A549 (cell line): ENCODE results near the gene LMX1B. TPM values are rescaled to one million over a fixed set of nuclear protein-coding genes. Genes with fewer than 3 reads are reported as not detected.

Source experiments
- ATAC-seq, 2 experiments: fragments of 200-7000 bp in 1 of 2; fragments of >200 bp in 1 of 2; cut with Nextera tagmentation in 1 of 2; cut with Tn5 transposase in 1 of 2; 3 replicates each; pipeline versions ENCODE4 v1.8.0 to v1.9.1; 2018 to 2020; ENCODE audit warnings: mild to moderate bottlenecking in 1 of 2, moderate library complexity in 1 of 2
- CTCF ChIA-PET: fragments of 300-600 bp; sonication (Branson Sonifier 250); formaldehyde crosslinking; extraction: SDS; loops from one replicate; lab custom pipeline; 2021; ENCODE audit warnings: antibody characterized with exemption, inconsistent platforms; lab: Yijun Ruan, JAX
- POLR2A ChIA-PET: fragments of 350-600 bp; formaldehyde crosslinking; extraction: SDS; loops from one replicate; lab custom pipeline; 2021; ENCODE audit warnings: antibody characterized with exemption, inconsistent platforms; lab: Yijun Ruan, JAX
- DNase-seq, 2 experiments: peaks; one replicate each; pipeline versions ENCODE4 v3.0.0 to v3.0.0-alpha.2; 2011 to 2016; ENCODE audit warnings: low read depth in 1 of 2, low spot score in 1 of 2
- FAIRE-seq: peaks from 2 replicates; lab custom pipeline; 2011; peaks lifted over from hg19 to GRCh38; lab: Jason Lieb, UNC
- H3K27ac ChIP-seq, 2 experiments: fragments of >200 bp; sonication (Bioruptor Twin); formaldehyde crosslinking; 3 replicates each; pipeline ENCODE4 v1.5.1; 2016 to 2017
- H3K4me1 ChIP-seq: fragments of >200 bp; sonication (Bioruptor Twin); formaldehyde crosslinking; 3 replicates; pipeline ENCODE4 v1.6.1; 2016
- H3K4me2 ChIP-seq: fragments of >200 bp; sonication (Bioruptor Twin); formaldehyde crosslinking; 3 replicates; pipeline ENCODE4 v1.6.1; 2016
- H3K4me3 ChIP-seq: fragments of >200 bp; sonication (Bioruptor Twin); formaldehyde crosslinking; 3 replicates; pipeline ENCODE4 v1.5.1; 2016
- H3K9me3 ChIP-seq: fragments of >200 bp; sonication (Bioruptor Twin); formaldehyde crosslinking; 3 replicates; pipeline ENCODE4 v1.6.1; 2016
- EHF ChIP-seq: fragments of 250-450 bp; sonication (Bioruptor Pico); IDR thresholded peaks from 2 replicates; pipeline ENCODE4 v1.5.0; 2020; ENCODE audit warnings: mild to moderate bottlenecking
- EP300 ChIP-seq, 2 experiments: fragments of >200 bp; sonication (Bioruptor Twin); formaldehyde crosslinking; IDR thresholded peaks; 2 replicates in 1 of 2; 3 replicates in 1 of 2; pipeline ENCODE4 v1.6.1; 2016 to 2017
- HDAC2 ChIP-seq: fragments of 200-600 bp; sonication (generic); IDR thresholded peaks from 2 replicates; pipeline ENCODE4 v1.6.1; 2016
- HES2 ChIP-seq: fragments of >200 bp; sonication (Bioruptor Twin); formaldehyde crosslinking; IDR thresholded peaks from 2 replicates; pipeline ENCODE4 v1.6.1; 2016
- HEYL ChIP-seq: fragments of 250-450 bp; sonication (Bioruptor Pico); IDR thresholded peaks from 2 replicates; pipeline ENCODE4 v1.8.0; 2021; ENCODE audit warnings: mild to moderate bottlenecking, moderate library complexity
- JUNB ChIP-seq: fragments of >200 bp; sonication (Bioruptor Twin); formaldehyde crosslinking; IDR thresholded peaks from 2 replicates; pipeline ENCODE4 v1.6.1; 2016
- MAZ ChIP-seq: fragments of 150-350 bp; IDR thresholded peaks from 2 replicates; pipeline ENCODE4 v1.6.1; 2014; ENCODE audit warnings: antibody characterized with exemption, low read depth, low read length, borderline replicate concordance
- MYC ChIP-seq: IDR thresholded peaks from 2 replicates; pipeline ENCODE4 v1.6.1; 2012; ENCODE audit warnings: mild to moderate bottlenecking, inconsistent platforms, low read length, improper control_type of control experiment, borderline replicate concordance
- NFE2L2 ChIP-seq: fragments of 150-350 bp; conservative IDR thresholded peaks from 2 replicates; pipeline ENCODE4 v1.6.1; 2014; ENCODE audit warnings: low read length
- NPAS2 ChIP-seq: fragments of 250-450 bp; sonication (Bioruptor Pico); IDR thresholded peaks from 2 replicates; pipeline ENCODE4 v1.8.0; 2022; ENCODE audit warnings: mild to moderate bottlenecking, moderate library complexity, borderline replicate concordance
- PBX3 ChIP-seq: IDR thresholded peaks from 2 replicates; pipeline ENCODE4 v1.6.1; 2012
- PHF8 ChIP-seq: fragments of 200-600 bp; sonication (generic); IDR thresholded peaks from 2 replicates; pipeline ENCODE4 v1.6.1; 2016; ENCODE audit warnings: low read depth, mild to moderate bottlenecking, antibody characterized with exemption, moderate library complexity, borderline replicate concordance
- RAD21 ChIP-seq, 2 experiments: fragments of >200 bp in 1 of 2; sonication (Bioruptor Twin) in 1 of 2; formaldehyde crosslinking in 1 of 2; IDR thresholded peaks in 1 of 2; conservative IDR thresholded peaks in 1 of 2; 2 replicates in 1 of 2; 3 replicates in 1 of 2; pipeline ENCODE4 v1.6.1; 2012 to 2018; ENCODE audit warnings: inconsistent platforms in 1 of 2
- RNF2 ChIP-seq: fragments of 200-600 bp; sonication (generic); IDR thresholded peaks from 2 replicates; pipeline ENCODE4 v1.6.1; 2016; ENCODE audit warnings: low read depth, mild to moderate bottlenecking, antibody characterized with exemption, moderate library complexity, borderline replicate concordance
- SMC3 ChIP-seq: fragments of >200 bp; sonication (Bioruptor Twin); formaldehyde crosslinking; IDR thresholded peaks from 3 replicates; pipeline ENCODE4 v1.6.1; 2018; ENCODE audit warnings: inconsistent platforms
- SREBF2 ChIP-seq: fragments of 450-650 bp; IDR thresholded peaks from 2 replicates; pipeline ENCODE4 v1.6.1; 2014; ENCODE audit warnings: mild to moderate bottlenecking, moderate library complexity
- WGBS: methylation state at CpG from one replicate; pipeline ENCODE4 v1.1.6; 2017; ENCODE audit errors: missing lambda C conversion rate; 5-methylcytosine and 5-hydroxymethylcytosine counted together
- polyA plus RNA-seq, 4 experiments: library from polyadenylated mRNA; depleted of rRNA in 3 of 4; stranded (reverse); fragments of >200 nt; fragmentation: RNase III in 1 of 4; extraction: RNeasy Plus Mini Kit Qiagen cat#74134 plus additional on column Dnase treatment in 1 of 4; gene quantifications; 2 replicates in 3 of 4; 3 replicates in 1 of 4; pipeline ENCODE4 v1.2.3, GENCODE V29; 2011 to 2017
- TF ChIP-seq, protein P1 (sequence below): fragments of >200 bp; sonication (Bioruptor Twin); formaldehyde crosslinking; IDR thresholded peaks from 3 replicates; pipeline ENCODE4 v1.5.1; 2016
- TF ChIP-seq, protein P2 (sequence below): IDR thresholded peaks from 2 replicates; pipeline ENCODE4 v1.6.1; 2012; ENCODE audit warnings: low read depth, borderline replicate concordance
- TF ChIP-seq, protein P3 (sequence below): fragments of 250-450 bp; sonication (Bioruptor Pico); IDR thresholded peaks from 2 replicates; pipeline ENCODE4 v1.5.0; 2021; ENCODE audit warnings: mild to moderate bottlenecking, moderate library complexity, borderline replicate concordance

LMX1B gene
- polyA plus RNA-seq, 2 of the 4 experiments (the other 2 are of a cell fraction): 0.41 to 0.56 TPM

DNA sequence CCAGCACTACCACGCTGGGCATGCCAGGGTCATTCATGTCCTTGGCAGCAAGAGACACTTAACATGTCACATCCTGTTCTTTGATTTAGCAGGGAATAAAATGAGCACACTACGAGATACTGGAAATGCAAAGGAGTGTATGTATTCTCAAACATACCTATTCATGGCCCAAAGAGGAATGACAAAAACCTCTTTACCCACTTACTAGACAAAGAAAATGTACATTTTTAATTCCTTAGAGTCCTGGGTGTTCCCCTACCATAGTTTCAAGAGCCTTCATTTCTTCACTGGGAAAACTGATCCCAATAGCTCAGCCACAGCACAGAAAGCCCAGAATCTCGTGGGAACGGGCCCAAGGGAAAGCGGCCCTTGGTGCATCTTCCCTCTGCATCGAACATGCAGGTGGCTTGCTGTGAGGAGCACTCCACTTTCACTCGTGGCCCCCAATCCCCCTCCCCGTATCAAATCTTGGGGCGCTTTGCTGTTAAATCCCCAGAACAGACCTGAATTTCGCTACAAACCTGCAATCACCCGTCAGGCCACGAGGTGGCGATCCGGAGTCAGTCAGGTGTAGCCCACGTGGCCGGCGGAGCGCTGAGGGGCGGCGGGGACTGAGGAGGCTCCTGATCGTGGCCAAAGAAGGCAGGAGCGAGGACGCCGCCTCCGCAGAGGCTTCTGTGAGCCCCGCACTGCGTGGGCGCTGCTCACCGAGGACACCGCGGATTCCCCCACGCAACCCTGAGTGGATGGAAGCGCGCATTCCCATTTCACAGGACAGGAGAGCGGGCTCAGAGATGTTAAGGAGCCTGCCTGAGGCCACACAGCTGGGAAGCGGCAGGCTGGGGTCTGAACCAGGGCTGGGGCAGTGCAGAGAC, 91.4 kb downstream of the LMX1B start (continued):
- TF ChIP-seq RAD21 (conservative IDR thresholded peaks at IDR 0.05 in 1 of 2, IDR thresholded peaks at IDR 0.05 in 1 of 2) (peak; percentile 60 to 64; a peak in 4 of 5 replicates), MYC (peak; percentile 72; the same call in 1 of the 2 replicates)

DNA sequence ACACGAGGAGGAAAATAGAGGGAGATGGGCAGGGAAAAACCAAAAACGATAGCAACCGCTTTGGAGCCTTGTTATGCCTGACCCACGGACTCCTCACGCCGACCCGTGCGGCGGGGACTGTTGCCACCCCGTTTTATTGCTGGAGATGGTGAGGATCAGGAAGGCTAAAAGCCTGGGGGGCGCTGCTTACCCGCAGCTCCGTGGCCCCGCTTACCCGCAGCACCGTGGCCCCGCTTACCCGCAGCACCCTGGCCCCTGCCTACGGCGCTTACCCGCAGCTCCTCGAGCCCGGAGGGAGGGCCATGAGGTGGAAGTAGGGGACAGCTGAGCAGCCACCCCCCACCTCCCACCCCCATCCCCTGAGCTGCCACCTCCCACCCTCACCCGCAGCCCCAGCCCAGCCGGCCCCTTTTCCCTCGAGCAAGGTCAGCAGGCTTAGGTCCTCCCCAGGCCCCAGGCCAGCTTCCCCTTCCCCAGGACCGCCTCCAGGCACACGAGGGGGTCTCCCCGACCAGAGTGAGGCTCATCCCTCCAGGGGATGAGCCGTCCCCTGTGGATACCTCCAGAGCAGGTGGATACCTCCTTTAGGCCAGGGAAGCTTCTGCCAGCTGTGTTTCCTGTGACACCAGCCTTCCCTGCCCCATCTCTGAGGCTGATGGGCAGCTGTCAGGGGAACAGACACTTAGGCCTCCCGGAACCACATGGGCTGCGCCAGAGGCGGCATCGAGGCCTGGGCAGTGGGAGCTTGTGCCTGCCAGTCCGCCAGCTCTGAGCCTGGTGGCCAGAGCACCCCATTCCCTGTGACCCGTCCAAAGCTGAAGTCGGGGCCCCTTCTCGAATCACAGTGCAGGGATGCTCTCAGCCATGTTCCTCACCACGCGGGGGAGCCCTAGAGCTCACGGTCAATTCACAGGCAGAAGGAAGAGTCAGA, 92.3 kb downstream of the LMX1B start:
- ATAC-seq (peak; percentile 66 to 83), DNase-seq (peak; percentile 63 to 79), FAIRE-seq (no peak)
- Histone ChIP-seq H3K9me3 (no peaks in the 10 kb centered on the region), H3K4me3 (peak overlapping the region; percentile 26; the same call in 2 of the 3 replicates), H3K4me1 (peaks cover 12% of the 10 kb centered on the region), H3K27ac (peak overlapping the region; percentile 56 to 75; a peak in 5 of 6 replicates), H3K4me2 (peak overlapping the region; percentile 89)
- WGBS: 55% methylated on average over 28 of the region's 41 CpGs
- ChIA-PET CTCF (interaction anchor here (0.7 to 11.0 kb wide), 51 partner anchors 8 to 214 kb away, joined by 3 to 338 read pairs (median 5); partner anchors contain the start of gene ZBTB43), POLR2A (interaction anchor here (1.2 to 1.8 kb wide), 2 partner anchors 76 kb away, joined by 4 to 6 read pairs; no protein-coding TSS in a partner anchor)
- TF ChIP-seq RNF2 (no peak), NFE2L2 (no peak), JUNB (no peak), EHF (CRISPR knock-in tag) (no peak), MAZ (no peak), RAD21 (conservative IDR thresholded peaks at IDR 0.05 in 1 of 2, IDR thresholded peaks at IDR 0.05 in 1 of 2) (peak; percentile 35 to 42; a peak in 4 of 5 replicates), HDAC2 (no peak), PBX3 (no peak), PHF8 (no peak), EP300 (IDR thresholded peaks at IDR 0.05) (no peak), HEYL (no peak), SMC3 (peak; percentile 61), NPAS2 (no peak), SREBF2 (no peak), HES2 (no peak)
- TF ChIP-seq, protein P1, sequence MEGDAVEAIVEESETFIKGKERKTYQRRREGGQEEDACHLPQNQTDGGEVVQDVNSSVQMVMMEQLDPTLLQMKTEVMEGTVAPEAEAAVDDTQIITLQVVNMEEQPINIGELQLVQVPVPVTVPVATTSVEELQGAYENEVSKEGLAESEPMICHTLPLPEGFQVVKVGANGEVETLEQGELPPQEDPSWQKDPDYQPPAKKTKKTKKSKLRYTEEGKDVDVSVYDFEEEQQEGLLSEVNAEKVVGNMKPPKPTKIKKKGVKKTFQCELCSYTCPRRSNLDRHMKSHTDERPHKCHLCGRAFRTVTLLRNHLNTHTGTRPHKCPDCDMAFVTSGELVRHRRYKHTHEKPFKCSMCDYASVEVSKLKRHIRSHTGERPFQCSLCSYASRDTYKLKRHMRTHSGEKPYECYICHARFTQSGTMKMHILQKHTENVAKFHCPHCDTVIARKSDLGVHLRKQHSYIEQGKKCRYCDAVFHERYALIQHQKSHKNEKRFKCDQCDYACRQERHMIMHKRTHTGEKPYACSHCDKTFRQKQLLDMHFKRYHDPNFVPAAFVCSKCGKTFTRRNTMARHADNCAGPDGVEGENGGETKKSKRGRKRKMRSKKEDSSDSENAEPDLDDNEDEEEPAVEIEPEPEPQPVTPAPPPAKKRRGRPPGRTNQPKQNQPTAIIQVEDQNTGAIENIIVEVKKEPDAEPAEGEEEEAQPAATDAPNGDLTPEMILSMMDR: peak; percentile 72
- TF ChIP-seq, protein P2, sequence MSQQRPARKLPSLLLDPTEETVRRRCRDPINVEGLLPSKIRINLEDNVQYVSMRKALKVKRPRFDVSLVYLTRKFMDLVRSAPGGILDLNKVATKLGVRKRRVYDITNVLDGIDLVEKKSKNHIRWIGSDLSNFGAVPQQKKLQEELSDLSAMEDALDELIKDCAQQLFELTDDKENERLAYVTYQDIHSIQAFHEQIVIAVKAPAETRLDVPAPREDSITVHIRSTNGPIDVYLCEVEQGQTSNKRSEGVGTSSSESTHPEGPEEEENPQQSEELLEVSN: no peak
- TF ChIP-seq, protein P3, sequence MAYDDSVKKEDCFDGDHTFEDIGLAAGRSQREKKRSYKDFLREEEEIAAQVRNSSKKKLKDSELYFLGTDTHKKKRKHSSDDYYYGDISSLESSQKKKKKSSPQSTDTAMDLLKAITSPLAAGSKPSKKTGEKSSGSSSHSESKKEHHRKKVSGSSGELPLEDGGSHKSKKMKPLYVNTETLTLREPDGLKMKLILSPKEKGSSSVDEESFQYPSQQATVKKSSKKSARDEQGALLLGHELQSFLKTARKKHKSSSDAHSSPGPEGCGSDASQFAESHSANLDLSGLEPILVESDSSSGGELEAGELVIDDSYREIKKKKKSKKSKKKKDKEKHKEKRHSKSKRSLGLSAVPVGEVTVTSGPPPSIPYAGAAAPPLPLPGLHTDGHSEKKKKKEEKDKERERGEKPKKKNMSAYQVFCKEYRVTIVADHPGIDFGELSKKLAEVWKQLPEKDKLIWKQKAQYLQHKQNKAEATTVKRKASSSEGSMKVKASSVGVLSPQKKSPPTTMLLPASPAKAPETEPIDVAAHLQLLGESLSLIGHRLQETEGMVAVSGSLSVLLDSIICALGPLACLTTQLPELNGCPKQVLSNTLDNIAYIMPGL: no peak
